T-helper 2 cell treated with Interferon-gamma antibody and Interleukin-4, amounts not matched to agents 100 ng/mL and 5 ng/mL, for 36 hours (primary cell): ENCODE data around the gene ATP8B4. TPM values are rescaled to one million over a fixed set of nuclear protein-coding genes. Genes with fewer than 3 reads are reported as not detected.

ENCODE experiments used
- intact Hi-C: fragments of 100-400 bp; cut with micrococcal nuclease; formaldehyde crosslinking; loops from one replicate; pipeline ENCODE4 v1.15.1; 2023
- total RNA-seq: library from RNA; stranded (reverse); gene quantifications from 2 replicates; pipeline ENCODE4 v1.2.3, GENCODE V29; 2022

The ATP8B4 gene
- total RNA-seq, 1 donor from 2014 or later, result 22.5 TPM

GRCh38 chr15:50067254-50067653, 51.8 kb downstream of the ATP8B4 start:
- intact Hi-C loops, result loop anchor here (5.0 kb wide), 2 partner anchors 40 to 285 kb away; no protein-coding TSS in a partner anchor

DNA sequence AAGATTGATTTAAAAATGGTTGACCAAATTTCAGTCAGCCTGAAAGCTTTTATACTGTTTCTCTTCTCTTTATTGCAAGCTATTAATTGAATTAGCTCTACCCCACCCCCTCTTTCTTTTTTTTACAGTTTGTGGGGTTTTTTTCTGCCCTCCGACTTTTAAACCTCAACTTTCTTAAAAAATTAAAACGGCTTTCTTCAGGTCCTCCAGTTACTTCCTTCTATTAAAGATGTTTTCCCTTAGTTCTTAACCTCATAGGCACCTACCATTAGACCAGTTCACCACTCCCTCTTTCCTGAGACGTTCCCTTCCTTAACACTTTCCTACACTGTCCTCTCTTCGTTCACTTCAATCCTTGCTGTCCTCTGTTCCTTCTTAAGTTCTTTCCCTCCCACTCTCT, 52.4 kb downstream of the ATP8B4 start:
- intact Hi-C loops, result loop anchor here (1.0 to 5.0 kb wide), 4 partner anchors 41 to 446 kb away; partner anchors contain the start of gene FAM227B

DNA sequence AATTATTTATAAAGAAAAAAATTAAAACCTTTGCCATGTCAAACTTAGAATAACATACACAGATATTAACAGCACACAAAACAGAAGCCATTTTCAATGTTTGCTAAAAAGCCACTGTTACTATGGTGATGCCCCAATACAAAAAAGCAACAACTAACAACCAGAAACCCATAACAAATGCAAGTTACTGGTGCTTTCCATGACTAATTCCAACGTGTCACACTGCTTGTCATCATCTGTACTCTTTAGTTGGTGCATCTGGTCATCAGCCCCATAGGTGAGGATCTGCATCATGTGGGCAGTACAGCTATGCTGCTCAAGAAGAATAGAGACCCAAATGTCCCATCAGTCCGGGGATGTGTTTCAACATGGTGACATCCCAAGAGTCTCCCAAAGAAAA, 52.8 kb downstream of the ATP8B4 start:
- intact Hi-C loops, result loop anchor here (1.0 to 5.0 kb wide), 4 partner anchors 41 to 446 kb away; partner anchors contain the start of gene FAM227B

DNA sequence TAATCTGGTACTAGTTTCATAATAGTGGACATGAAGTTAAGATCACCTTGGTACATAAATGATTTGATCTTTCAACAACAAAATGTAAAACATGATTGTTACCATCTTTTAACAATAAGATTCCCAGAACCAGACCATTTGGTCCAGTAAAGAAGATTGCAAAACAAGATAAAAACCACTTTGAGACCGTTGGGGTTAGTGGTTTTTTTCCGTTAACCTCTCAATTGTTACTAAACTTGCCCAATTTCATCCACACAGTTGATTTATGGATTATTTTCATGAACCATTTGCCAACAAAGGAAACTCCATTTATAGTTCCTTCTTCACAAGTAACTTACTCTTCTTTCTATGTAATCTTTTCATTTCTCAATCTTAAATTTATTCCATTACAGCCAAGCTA, 53.8 kb downstream of the ATP8B4 start:
- intact Hi-C loops, result loop anchor here (5.0 kb wide), 2 partner anchors 42 to 287 kb away; no protein-coding TSS in a partner anchor

DNA sequence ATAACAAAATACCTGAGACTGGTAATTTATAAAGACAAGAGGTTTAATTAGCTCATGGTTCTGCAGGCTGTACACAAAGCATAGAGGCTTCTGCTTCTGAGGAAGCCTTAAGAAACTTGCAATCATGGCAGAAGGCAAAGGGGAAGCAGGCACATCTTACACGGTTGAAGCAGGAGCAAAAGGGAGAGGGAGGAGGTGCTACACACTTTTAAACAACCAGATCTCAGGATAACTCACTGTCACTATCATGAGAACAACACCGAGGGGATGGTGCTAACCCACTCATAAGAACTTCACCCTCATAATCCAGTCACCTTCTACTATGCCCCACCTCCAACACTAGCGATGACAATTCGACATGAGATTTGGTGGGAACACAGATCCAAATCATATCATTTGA, 54.4 kb downstream of the ATP8B4 start:
- intact Hi-C loops, result loop anchor here (5.0 kb wide), 2 partner anchors 43 to 288 kb away; no protein-coding TSS in a partner anchor

GRCh38 chr15:50063226-50063625, 55.8 kb downstream of the ATP8B4 start:
- intact Hi-C loops, result no loop called here

DNA sequence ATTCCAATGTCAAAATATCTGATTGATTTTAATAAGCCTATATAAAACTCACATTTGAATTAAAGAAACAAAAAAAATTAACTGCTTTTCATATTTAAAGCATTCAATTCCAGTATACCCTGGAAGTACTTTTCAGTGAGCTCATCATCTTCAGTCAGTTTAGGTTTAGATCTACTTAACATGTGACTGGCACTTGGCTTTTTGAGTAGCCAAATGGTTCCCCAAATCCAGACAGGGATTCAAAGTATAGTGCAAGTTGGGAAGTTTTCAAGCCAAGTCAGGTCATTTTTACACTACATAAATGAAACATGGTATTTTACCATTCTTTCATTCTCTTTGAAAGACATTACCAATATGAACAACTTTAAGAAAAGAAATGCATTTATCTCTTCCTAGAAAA, 57.5 kb downstream of the ATP8B4 start:
- intact Hi-C loops, result no loop called here

DNA sequence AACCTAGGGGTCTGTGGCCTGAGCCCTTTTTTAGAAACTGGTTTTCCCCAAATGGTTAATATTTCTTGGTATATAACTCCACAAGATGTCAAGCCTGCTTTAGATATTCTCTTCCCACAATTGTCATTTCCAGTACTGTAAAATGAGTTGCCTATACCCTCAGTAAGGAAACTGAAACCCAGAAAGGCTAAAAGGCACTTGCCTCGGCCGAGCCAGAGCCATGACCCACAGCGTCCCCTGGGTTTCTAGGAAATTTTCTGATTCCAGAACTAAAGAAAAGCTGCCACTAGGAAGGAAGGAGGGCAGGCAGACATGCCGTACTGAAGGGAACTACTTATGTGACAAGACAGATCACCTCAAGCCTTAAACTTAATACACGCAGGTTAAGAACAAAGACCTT, 59.1 kb downstream of the ATP8B4 start:
- intact Hi-C loops, result no loop called here

GRCh38 chr15:50059203-50059772, 59.7 kb downstream of the ATP8B4 start:
- intact Hi-C loops, result no loop called here

GRCh38 chr15:50057905-50058639, 61.0 kb downstream of the ATP8B4 start:
- intact Hi-C loops, result no loop called here

DNA sequence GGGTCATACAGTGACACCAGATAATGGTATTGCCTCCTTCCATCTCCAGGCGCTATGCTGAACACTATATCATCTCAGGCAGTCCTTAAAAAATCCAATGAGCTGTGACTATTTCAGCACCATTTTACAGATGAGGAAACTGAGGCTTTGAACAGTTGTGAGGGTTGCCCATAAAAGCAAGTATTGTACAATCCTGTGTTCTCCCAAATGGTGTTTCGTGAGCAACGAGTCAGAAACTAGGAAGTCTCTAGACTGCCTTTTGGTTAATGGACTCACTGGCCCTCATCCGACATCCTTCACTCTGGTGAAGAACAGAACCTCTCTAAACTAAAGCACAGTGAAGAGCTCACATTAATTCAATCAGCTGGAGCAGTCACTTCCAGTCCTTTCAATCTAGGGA, 61.8 kb downstream of the ATP8B4 start:
- intact Hi-C loops, result no loop called here

DNA sequence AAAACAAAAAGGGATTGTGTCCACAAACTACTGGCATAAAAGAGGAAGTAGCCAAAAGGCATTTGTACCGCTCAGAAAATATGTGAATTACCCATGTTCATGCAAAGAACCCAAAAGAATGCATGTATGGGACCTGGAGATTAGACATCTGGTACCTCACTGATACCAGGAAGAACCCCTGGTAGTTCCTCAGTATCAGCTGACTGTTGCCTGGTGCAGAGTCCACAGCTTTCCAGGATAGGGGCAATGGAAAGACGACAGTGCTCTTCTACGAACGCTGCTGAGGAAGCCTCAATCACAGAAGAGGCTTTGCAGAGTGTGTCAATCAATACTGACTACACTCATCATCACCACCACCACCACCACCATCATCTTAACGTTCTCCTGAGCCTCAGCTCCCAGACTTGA, 63.3 kb downstream of the ATP8B4 start:
- intact Hi-C loops, result no loop called here

- intact Hi-C loops, result no loop called here
Observed at GRCh38 chr15:50055332-50055731, 63.7 kb downstream of the ATP8B4 start.

DNA sequence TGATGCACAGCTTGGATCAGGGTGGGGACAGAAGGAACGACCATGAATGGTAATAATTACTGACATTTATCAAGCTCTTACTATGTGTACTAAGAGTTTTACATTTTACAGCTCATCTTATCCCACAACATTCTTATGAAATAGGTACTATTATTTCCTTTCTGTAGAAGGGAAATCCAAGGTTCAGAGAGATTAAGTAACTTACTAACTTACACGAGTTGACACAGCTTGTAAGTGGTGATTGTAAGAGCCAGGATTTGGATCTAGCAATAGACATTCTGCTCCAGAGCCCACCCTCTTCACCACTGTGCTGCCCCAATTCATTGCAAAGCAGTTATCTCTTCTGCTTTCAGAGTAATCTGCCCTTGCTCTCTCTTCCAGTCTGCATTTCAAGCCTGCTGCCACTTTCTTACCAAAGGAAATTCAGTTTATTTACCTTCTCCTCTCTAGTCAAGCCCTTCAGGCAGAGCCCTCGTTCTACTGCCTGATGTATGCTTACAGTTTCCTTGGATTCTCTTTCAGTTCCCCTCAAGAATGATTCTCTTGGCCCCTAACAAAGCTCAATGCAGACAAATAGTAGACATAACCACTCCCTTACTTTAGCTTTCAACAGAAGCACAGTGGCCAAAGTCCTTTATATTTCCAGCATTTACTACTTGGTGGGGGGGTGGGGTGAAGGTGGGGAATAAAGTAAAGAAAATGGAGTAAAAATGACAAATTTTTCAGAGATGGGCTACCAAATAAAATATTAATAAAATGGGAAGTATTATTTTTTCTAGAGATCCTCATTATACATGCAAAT, 65.8 kb downstream of the ATP8B4 start:
- intact Hi-C loops, result loop anchor here (5.0 kb wide), 1 partner anchor 1191 kb away; no protein-coding TSS in a partner anchor

DNA sequence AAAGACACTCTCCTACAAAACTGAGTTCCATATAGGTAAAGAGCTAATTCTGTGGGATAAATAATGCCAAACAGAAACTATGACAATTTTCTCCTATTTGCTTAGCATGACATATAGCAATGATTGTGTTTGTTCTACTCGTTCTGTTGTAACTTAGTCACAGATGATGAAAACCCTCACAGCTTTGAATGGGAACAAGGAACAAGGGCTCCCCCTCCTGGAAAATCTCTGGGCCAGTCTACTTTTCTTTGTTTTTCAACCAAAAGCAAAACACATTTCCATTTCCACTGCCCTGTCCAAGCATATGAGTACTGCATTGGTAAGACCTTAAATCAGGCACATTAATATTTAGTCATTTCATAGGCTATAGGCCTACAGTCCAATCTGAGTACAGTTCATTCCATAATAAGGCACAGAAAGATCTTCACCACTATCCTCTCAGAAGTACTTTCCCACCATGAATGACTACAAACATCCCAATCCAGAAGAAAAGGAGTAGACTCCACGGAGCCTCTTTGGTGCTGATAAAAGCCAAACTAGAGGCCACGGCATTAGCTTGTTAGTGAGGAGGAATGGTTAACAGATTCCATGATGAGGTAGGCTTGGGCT, 67.1 kb downstream of the ATP8B4 start:
- intact Hi-C loops, result loop anchor here (5.0 kb wide), 1 partner anchor 1190 kb away; no protein-coding TSS in a partner anchor

DNA sequence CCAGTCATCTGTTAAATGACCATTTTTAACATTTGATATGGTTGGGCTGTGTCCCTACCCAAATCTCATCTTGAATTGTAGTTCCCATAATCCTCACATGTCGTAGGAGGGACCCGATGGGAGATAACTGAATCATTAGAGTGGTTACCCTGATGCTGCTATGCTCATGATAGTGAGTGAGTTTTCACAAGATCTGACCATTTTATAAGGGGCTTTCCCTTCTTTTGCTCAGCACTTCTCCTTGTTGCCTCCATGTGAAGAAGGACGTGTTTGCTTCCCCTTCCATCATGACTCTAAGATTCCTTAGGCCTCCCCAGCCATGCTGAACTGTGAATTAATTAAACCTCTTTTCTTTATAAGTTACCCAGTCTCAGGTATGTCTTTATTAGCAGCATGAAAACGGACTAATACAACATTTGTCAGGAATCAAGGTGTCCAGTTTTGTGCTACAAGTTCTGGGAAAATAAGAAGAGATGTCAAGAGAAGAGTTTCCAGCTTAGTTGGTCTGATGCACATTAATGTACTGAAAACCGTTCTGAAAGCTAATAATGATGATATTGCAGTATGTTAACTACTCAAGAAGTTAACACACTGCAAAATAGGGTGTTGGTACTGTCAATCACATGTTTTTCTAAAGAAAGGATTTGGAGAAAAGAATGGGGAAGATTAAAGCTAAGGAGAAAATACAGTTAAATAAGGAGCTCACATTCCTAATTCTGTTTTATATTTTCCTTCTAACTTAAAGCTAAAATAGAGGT, 67.9 kb downstream of the ATP8B4 start:
- intact Hi-C loops, result loop anchor here (5.0 kb wide), 1 partner anchor 1189 kb away; no protein-coding TSS in a partner anchor

GRCh38 chr15:50049871-50050270, 69.2 kb downstream of the ATP8B4 start:
- intact Hi-C loops, result loop anchor here (5.0 kb wide), 1 partner anchor 1188 kb away; no protein-coding TSS in a partner anchor

- intact Hi-C loops, result no loop called here
Observed at GRCh38 chr15:50046867-50047266, 72.2 kb downstream of the ATP8B4 start.

GRCh38 chr15:50046159-50046558, 72.9 kb downstream of the ATP8B4 start:
- intact Hi-C loops, result no loop called here

- intact Hi-C loops, result no loop called here
Observed at GRCh38 chr15:50044904-50045303, 74.1 kb downstream of the ATP8B4 start.
